Peyer's patch (tissue), 4 donors: ENCODE data around the gene NAV3.

Source experiments
- POLR2A ChIP-seq, 2 donors: fragments of 450-650 bp; IDR thresholded peaks; one replicate each; pipeline ENCODE4 v1.5.1; 2017; ENCODE audit warnings: antibody characterized with exemption in 2 of 2, mild to moderate bottlenecking in 2 of 2, moderate library complexity in 2 of 2
- TF ChIP-seq, protein P1 (sequence below), 6 experiments: fragments of 450-650 bp in 4 of 6; fragments of 200-600 bp in 2 of 6; sonication (generic) in 1 of 6; IDR thresholded peaks; one replicate each; pipeline ENCODE4 v1.5.1; 2017 to 2019; ENCODE audit warnings: antibody characterized with exemption in 6 of 6, mild to moderate bottlenecking in 3 of 6, moderate library complexity in 1 of 6

DNA sequence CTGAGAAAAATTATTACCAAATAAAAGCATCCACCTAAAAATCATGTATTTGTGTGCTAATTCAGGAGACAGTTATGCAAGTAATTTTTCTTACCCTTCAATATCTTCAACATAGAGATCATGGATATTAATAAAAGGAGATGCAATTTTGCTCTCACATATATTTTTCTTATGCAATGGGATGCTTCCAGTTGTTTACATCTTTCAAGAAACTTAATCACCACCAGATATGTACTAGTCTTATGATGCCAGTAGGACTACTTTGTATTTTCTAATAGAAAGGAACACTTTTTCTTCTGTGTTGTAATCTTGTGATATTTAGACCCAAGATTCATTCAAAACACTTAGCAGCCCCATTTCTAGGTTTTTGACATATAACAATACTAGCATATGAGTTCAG is 107.6 kb downstream of the NAV3 start:
- TF ChIP-seq, protein P1, sequence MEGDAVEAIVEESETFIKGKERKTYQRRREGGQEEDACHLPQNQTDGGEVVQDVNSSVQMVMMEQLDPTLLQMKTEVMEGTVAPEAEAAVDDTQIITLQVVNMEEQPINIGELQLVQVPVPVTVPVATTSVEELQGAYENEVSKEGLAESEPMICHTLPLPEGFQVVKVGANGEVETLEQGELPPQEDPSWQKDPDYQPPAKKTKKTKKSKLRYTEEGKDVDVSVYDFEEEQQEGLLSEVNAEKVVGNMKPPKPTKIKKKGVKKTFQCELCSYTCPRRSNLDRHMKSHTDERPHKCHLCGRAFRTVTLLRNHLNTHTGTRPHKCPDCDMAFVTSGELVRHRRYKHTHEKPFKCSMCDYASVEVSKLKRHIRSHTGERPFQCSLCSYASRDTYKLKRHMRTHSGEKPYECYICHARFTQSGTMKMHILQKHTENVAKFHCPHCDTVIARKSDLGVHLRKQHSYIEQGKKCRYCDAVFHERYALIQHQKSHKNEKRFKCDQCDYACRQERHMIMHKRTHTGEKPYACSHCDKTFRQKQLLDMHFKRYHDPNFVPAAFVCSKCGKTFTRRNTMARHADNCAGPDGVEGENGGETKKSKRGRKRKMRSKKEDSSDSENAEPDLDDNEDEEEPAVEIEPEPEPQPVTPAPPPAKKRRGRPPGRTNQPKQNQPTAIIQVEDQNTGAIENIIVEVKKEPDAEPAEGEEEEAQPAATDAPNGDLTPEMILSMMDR (IDR thresholded peaks at IDR 0.05) = no peak
- no peak for TF ChIP-seq POLR2A (IDR thresholded peaks at IDR 0.05)
